ENCODE data around the gene RNF125. TPM values are rescaled to one million over a fixed set of nuclear protein-coding genes. Genes with fewer than 3 reads are reported as not detected.

RNF125 gene
- total and polyA plus RNA-seq, 9 of the 15 experiments (the other 6 are each of a cell fraction or from before 2014, with no cell fraction given), result 0.01 to 0.29 (median 0.07) TPM; not detected in 1

GRCh38 chr18:32092422-32093101 lies 73.9 kb downstream of the RNF125 start (continued):
- TF ChIP-seq VEZF1 (CRISPR knock-in tag; IDR thresholded peaks at IDR 0.05), result peak; percentile 80
- 0 out of 2 replicates have a peak, but pooled peaks have one; percentile 62 for TF ChIP-seq HDAC8 (tag; IDR thresholded peaks at IDR 0.05)
- TF ChIP-seq POLR3A (IDR thresholded peaks at IDR 0.05; ENCODE audit: borderline replicate concordance, extremely low read depth, insufficient read depth, insufficient read length), result no peak
- TF ChIP-seq, protein P1, sequence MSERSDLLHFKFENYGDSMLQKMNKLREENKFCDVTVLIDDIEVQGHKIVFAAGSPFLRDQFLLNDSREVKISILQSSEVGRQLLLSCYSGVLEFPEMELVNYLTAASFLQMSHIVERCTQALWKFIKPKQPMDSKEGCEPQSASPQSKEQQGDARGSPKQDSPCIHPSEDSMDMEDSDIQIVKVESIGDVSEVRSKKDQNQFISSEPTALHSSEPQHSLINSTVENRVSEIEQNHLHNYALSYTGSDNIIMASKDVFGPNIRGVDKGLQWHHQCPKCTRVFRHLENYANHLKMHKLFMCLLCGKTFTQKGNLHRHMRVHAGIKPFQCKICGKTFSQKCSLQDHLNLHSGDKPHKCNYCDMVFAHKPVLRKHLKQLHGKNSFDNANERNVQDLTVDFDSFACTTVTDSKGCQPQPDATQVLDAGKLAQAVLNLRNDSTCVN (CRISPR knock-in tag; IDR thresholded peaks at IDR 0.05), result peak; percentile 82; the same call in 1 of the 2 replicates
- TF ChIP-seq ADNP (tag; IDR thresholded peaks at IDR 0.05), result no peak
- TF ChIP-seq RBM34 (IDR thresholded peaks at IDR 0.05; ENCODE audit: borderline replicate concordance, insufficient read depth, low read length), result no peak
- TF ChIP-seq SMARCE1 (IDR thresholded peaks at IDR 0.05), result no peak
- TF ChIP-seq CREB3L1 (IDR thresholded peaks at IDR 0.05; ENCODE audit: borderline replicate concordance, low read depth), result peak; percentile 48; the same call in 1 of the 2 replicates
- TF ChIP-seq FUS (optimal IDR thresholded peaks at IDR 0.05; ENCODE audit: low read depth, low read length), result no peak
- no peak for TF ChIP-seq TEAD2 (tag; IDR thresholded peaks at IDR 0.05)
- TF ChIP-seq, protein P2, sequence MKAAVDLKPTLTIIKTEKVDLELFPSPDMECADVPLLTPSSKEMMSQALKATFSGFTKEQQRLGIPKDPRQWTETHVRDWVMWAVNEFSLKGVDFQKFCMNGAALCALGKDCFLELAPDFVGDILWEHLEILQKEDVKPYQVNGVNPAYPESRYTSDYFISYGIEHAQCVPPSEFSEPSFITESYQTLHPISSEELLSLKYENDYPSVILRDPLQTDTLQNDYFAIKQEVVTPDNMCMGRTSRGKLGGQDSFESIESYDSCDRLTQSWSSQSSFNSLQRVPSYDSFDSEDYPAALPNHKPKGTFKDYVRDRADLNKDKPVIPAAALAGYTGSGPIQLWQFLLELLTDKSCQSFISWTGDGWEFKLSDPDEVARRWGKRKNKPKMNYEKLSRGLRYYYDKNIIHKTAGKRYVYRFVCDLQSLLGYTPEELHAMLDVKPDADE (conservative IDR thresholded peaks at IDR 0.05; ENCODE audit: control insufficient read depth, low read depth, low read length), result peak; percentile 37
- TF ChIP-seq TOE1 (IDR thresholded peaks at IDR 0.05; ENCODE audit: borderline replicate concordance), result no peak
- TF ChIP-seq TOE1 (CRISPR knock-in tag; IDR thresholded peaks at IDR 0.05; ENCODE audit: borderline replicate concordance, low read depth), result no peak
- no peak for TF ChIP-seq ELF2 (CRISPR knock-in tag; IDR thresholded peaks at IDR 0.05)
- peak; percentile 51 to 71; a peak in 2 of 4 replicates for TF ChIP-seq UBTF (IDR thresholded peaks at IDR 0.05; ENCODE audit: borderline replicate concordance in 1 of 2, low read depth in 2 of 2, low read length in 2 of 2)
- TF ChIP-seq EP300 (IDR thresholded peaks at IDR 0.05; ENCODE audit: low read length), result no peak
